Measurements from ENCODE around the gene PTPRE.

The PTPRE gene

GRCh38 chr10:128061306-128062300 is 154.7 kb downstream of the PTPRE start:
- no peak for DNase-seq (ENCODE audit: low spot score)

GRCh38 chr10:128062331-128062880 is 155.5 kb downstream of the PTPRE start:
- DNase-seq (ENCODE audit: low spot score), result no peak

GRCh38 chr10:128062881-128063563 is 156.1 kb downstream of the PTPRE start:
- DNase-seq (ENCODE audit: low spot score), result peak; percentile 59

GRCh38 chr10:128063736-128064107 is 156.8 kb downstream of the PTPRE start:
- no peak for DNase-seq (ENCODE audit: low spot score)

GRCh38 chr10:128064108-128064969 is 157.4 kb downstream of the PTPRE start:
- peak; percentile 88 for DNase-seq (ENCODE audit: low spot score)

DNA sequence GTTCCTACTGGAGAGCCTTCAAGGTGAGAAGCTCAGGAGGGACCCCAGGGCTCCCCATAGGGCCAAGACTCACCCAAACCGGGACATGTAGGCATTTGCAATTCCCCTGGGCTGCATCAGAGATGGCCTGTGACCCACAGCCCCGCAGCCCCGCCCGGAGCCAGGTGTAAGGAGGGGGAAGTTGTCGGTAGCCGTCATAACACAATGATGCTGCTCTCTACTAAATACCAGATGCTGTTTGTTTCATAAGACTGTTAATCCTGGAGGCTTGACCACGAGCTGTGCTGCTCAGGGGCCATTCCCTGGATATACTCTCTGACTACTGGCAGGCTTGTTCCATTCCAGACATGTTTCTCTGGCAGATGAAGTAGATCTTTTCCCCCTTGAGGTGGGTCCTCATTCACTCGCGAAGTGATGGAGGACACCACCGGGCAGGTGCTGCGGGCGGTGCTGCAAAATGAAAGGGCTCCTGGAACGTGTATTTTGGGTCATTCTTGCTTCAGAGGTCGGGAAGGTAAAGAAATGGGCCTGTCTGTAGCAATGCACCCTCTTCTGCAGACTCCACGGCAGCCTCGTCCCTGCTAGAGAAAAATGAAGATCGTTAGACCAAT is 158.2 kb downstream of the PTPRE start:
- DNase-seq (ENCODE audit: low spot score), result no peak

DNA sequence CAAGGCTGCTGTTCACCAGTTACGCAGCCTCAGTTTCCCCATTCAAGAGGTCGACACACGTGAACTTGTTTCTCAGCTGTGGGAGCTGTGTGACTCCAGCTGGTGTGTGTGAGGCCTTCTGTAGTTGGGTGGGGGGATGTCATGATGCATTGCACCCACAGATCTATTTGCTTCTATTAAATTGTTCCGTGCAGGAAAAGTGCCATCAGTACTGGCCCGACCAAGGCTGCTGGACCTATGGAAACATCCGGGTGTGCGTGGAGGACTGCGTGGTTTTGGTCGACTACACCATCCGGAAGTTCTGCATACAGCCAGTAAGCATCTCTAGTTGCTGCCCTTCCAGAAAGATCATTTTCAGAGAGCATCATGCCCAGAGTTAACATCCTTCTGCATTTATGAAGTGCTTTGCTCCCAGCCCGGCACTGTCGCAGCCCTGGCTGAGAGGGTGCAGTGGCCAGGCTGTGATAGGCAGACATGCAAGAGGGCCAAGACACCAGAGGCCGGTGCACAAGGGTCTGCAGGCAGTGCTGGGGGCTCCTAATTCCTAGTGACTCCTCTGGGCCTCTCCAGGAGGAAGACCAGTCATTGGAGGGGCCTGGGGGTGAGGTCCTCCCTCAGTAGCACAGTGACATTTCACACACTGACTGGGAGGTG is 159.1 kb downstream of the PTPRE start:
- no peak for DNase-seq (ENCODE audit: low spot score)

DNA sequence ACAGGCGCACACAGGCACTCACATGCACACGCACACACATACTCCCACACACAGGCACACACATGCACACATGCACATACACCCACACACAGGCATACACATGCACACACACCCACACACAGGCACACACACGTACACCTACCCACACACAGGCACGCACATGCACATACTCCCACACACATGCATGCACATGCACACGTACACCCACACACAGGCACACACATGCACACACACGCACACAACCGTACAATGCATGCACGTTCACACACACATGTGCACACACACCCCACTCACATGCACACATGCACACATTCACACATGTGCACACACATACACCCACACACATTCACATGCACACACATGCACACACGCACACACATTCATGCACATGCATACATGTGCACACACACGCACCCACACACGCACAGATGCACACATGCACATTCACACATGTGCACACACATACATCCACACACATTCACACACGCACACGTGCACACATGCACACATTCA is 160.0 kb downstream of the PTPRE start:
- no peak for DNase-seq (ENCODE audit: low spot score)

DNA sequence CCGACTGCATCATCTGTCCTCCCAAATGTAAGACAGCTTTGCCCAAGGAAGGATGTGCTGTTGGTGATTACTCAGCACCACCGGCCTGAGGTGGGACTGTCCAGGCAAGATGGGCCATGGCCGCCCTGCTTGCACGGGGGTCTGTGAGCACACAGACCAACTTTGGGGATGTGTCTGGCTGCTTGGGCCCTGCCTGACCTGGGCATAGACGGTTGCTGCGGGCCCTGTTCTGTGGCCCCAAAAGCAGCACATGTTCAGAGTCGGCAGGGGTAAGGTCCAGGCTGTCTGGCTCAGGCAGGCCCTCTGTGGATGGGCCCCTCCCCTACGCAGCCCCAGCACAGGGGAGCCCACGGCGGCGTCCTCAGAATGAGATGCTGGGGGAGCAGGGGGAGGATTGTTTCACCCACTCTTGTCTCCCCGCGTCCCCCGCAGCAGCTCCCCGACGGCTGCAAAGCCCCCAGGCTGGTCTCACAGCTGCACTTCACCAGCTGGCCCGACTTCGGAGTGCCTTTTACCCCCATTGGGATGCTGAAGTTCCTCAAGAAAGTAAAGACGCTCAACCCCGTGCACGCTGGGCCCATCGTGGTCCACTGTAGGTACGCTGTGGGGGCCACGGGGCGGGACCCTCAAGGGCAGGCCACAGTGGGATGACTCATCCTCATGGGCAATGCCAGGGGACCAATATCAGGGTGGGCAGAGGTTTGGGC is 160.9 kb downstream of the PTPRE start:
- DNase-seq (ENCODE audit: low spot score), result no peak

DNA sequence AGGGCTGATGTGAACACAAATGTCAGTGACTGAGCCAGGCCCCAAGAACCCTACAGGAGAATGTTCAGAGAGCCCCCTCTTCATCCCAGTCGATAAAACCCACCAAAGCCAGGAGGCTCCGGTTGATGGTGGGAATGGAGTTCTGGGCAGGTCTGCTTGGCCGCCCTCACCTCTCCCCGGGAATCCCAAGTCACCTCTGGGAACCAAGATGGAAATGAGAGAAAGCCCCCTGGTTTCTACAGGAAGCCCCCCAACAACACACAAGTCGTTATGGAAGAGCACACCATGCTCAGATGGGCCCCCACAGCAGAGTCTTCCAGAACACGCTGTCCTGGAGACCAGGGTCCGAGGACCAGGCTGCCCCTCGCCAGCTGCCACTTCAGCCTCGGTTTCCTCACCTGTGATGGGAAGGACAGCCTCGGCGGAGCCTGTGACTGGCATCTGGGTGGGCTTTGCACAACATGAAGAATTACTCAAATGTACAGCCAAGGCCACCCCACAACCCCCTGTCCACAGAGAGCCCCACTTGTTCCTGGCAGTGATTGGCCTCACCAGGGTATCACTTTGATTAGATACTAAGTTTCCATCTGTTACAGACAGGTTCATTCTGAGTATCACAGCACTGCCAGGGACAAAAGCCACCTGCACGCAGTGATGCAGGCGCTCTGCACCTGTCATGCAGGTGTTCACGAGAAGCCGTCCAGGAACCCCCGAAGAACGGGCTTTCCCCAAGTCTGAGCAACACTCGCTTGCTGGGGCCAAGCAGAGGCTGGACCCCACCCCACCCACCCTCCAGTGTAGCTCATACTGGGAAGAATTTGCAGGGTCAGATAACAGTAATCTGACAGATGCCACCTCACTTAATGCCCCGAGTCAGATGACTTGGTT is 161.7 kb downstream of the PTPRE start:
- no peak for DNase-seq (ENCODE audit: low spot score)

DNA sequence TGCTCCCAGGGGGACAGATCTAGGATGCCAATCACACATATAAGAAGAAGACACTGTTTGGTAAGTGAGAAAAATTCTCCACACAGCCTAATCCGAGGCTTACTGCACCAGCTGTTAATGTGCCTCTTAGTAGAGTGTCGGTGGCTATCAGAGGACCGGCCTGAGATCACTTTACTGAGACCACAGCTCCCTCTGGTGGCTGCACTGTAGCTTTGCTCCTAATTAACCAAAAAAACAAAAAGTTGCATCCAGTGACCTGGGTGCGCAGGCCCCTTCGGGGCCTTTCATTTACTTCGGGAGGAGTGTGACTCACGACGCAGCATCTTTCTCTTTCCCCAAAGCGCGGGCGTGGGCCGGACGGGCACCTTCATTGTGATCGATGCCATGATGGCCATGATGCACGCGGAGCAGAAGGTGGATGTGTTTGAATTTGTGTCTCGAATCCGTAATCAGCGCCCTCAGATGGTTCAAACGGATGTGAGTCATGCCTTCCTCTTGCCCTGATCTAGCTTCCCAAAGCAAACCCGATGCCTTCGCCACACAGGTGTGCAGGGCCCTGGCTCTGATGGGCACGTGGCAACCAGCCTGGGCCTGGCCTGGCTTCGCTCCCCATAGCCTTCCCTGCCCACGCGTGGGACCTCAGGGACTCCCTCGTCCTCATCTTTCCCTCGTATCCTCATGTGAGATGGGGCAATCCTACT is 162.6 kb downstream of the PTPRE start:
- peak; percentile 92 for DNase-seq (ENCODE audit: low spot score)

DNA sequence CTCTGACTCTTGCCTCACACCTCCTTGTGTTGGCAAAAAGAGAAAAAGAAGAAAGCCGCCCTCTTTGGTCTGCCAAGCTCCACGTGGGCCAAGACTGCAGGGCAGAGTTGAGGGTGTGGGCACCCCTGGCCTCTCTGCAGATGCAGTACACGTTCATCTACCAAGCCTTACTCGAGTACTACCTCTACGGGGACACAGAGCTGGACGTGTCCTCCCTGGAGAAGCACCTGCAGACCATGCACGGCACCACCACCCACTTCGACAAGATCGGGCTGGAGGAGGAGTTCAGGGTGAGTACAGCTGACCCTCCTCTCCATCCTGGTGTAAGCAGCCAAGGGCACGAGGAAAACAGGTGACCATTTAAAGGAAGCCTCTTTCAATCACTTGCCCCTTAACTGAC is 163.3 kb downstream of the PTPRE start:
- no peak for DNase-seq (ENCODE audit: low spot score)

DNA sequence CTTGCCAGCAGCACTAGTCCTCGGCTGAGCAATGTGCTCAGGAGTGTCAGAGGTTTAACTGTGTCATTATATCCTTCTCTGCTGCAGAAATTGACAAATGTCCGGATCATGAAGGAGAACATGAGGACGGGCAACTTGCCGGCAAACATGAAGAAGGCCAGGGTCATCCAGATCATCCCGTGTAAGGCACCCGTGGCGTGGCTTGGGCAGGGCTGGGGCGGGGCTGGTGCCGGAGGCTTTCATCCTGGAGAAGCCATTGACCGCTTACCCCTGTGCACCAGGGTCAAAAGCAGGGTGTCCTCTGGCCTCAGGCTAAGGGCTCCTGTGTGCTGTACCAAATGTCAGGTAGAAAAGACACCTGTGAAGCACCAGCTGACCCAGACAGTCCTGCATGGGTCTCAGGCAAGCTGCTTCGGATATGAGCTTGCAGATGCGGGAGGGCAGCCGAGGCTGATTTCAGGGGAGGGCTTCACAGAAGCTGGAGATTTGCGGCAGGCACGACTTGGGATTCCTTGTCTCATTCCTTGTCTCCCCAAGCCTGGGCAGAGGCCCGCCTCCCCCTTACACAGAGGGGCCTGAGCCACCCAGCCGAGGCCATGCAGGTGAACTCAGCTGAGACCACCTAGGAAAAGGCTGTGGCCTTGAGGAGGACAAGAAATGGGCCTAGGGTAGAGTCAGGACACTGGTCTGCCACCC is 164.0 kb downstream of the PTPRE start:
- DNase-seq (ENCODE audit: low spot score), result no peak

DNA sequence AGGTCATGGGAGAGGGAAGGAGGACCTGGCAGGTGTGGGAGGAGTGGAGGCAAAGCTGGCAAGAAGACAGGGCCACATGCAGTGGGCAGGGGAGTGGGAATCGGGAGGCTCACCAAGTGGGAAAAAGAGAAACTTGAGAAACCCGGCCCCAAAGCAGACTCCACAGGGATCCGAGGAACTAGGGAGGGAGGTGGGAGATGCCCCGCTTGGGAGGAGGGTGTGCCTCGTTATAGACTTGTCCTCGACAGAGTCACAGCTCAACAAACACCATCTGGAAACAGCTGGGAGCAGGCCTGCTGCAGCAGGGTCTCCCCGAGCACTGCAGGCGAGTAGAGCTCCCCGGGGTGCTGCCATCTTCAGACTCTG is 164.5 kb downstream of the PTPRE start:
- no peak for DNase-seq (ENCODE audit: low spot score)

DNA sequence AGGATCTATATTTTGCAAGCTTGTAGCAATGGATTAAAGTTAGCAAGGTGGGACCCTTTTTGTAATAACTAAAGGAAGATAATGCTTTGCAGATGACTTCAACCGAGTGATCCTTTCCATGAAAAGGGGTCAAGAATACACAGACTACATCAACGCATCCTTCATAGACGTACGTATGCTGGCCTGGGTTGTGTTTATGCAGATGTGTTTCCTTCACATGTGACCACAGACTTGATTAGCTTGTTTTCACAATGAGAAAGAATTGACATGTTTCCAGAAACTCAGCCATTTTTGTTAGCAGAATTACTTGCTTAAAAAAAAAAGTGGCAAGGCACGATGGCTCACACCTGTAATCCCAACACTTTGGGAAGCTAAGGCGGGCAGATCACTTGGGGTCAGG is 165.1 kb downstream of the PTPRE start:
- DNase-seq (ENCODE audit: low spot score), result no peak

DNA sequence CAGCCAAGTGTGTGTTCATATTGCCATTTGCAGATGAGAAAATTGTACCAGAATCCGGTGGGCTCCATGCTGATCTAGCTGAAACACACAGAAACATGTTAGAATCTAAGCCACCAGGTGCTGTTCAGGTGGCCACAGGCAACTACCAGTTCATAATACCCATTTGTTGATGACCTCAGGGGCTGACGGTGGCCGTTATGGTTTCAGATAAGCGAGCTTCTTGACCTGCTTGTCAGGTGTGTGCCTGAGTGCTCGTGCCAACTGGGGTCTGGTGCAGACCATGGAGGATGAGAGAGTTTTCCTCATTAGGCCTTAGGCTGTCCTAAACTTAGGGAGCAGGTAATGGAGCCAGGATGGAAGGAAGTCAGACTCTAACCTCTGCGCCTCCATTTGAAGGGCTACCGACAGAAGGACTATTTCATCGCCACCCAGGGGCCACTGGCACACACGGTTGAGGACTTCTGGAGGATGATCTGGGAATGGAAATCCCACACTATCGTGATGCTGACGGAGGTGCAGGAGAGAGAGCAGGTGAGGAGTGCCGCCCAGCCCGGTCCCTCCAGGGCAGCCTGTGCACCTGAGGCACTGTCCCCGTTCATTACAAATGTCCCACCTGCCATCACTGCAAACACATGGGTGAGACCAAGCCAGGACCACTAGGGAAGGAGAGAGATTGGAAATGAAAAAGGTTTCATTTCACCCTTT is 166.2 kb downstream of the PTPRE start:
- no peak for DNase-seq (ENCODE audit: low spot score)

- DNase-seq (ENCODE audit: low spot score), result no peak
These were observed 167.0 kb downstream of the PTPRE start for GRCh38 chr10:128073890-128074289.
